ENCODE measurements around the gene CADM2. TPM values are rescaled to one million over a fixed set of nuclear protein-coding genes. Genes with fewer than 3 reads are reported as not detected.

CADM2 gene
- total RNA-seq, 6 donors from 2014 or later = under 0.01 to 4.6 (median 1.2) TPM

DNA sequence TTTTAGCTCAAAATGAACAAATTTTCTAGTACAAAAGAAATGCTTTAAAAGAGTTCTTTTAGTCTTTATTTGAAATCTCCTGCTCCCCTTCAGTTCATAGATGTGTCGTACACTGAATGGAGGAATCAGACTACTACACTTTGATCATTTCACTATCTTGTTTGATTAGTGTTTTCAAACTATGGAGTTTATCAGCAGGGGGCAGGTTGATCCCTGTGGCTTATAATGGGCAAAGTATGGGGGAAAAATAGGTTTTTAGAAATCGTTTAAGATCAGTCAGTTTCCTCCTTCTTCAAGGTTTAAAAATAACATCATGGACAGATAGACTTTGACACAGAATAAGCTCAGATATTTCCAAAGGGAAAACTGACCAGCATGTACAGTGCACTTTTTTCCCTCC is 701.7 kb downstream of the CADM2 start:
- DNase-seq = no peak
- TF ChIP-seq POLR2AphosphoS5 (IDR thresholded peaks at IDR 0.05) = no peak
- no peak for TF ChIP-seq POLR2A (IDR thresholded peaks at IDR 0.05)
- TF ChIP-seq, protein P1, sequence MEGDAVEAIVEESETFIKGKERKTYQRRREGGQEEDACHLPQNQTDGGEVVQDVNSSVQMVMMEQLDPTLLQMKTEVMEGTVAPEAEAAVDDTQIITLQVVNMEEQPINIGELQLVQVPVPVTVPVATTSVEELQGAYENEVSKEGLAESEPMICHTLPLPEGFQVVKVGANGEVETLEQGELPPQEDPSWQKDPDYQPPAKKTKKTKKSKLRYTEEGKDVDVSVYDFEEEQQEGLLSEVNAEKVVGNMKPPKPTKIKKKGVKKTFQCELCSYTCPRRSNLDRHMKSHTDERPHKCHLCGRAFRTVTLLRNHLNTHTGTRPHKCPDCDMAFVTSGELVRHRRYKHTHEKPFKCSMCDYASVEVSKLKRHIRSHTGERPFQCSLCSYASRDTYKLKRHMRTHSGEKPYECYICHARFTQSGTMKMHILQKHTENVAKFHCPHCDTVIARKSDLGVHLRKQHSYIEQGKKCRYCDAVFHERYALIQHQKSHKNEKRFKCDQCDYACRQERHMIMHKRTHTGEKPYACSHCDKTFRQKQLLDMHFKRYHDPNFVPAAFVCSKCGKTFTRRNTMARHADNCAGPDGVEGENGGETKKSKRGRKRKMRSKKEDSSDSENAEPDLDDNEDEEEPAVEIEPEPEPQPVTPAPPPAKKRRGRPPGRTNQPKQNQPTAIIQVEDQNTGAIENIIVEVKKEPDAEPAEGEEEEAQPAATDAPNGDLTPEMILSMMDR (IDR thresholded peaks at IDR 0.05) = no peak
- TF ChIP-seq EP300 (IDR thresholded peaks at IDR 0.05) = no peak
- H3K4me3 ChIP-seq = no peak overlapping the region
- H3K9me3 ChIP-seq = no peaks in the 10 kb centered on the region
- H3K36me3 ChIP-seq = no peaks in the 10 kb centered on the region
- ATAC-seq (ENCODE audit: low FRiP score in 2 of 2) = no peak
- H3K27ac ChIP-seq = no peak overlapping the region
- 42 to 44% methylated on average over 2 of the region's 2 CpGs for WGBS, 2 donors
- H3K27me3 ChIP-seq = no peaks in the 10 kb centered on the region
- no peaks in the 10 kb centered on the region for H3K4me1 ChIP-seq

DNA sequence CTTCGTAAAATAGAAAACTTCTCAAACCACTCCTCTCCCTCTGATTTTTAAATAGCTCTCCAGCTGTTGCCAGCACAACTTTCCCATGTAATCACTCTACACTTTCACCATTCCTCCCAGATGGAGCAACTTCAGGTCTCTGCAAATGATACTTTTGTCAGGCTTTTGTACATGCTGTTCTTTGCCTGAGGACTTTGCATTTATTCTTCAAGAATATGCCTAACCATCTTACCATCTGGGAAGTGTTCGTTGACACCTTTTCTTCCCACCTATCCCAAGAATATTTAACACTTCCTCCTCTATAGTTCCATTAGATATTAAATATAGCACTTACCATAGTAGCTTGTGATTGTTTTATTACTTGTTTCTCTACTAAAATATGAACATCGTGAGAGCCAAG is 703.7 kb downstream of the CADM2 start:
- H3K27me3 ChIP-seq = no peaks in the 10 kb centered on the region
- H3K27ac ChIP-seq = no peak overlapping the region
- H3K9me3 ChIP-seq = no peaks in the 10 kb centered on the region
- H3K4me1 ChIP-seq = no peaks in the 10 kb centered on the region
- H3K36me3 ChIP-seq = no peaks in the 10 kb centered on the region
- 81 to 86% methylated on average over 3 of the region's 3 CpGs for WGBS, 2 donors
- TF ChIP-seq EP300 (IDR thresholded peaks at IDR 0.05) = no peak
- TF ChIP-seq, protein P1 (IDR thresholded peaks at IDR 0.05) = no peak
- no peak for TF ChIP-seq POLR2A (IDR thresholded peaks at IDR 0.05)
- no peak for TF ChIP-seq POLR2AphosphoS5 (IDR thresholded peaks at IDR 0.05)
- DNase-seq = no peak
- ATAC-seq (ENCODE audit: low FRiP score in 2 of 2) = no peak
- H3K4me3 ChIP-seq = no peak overlapping the region

DNA sequence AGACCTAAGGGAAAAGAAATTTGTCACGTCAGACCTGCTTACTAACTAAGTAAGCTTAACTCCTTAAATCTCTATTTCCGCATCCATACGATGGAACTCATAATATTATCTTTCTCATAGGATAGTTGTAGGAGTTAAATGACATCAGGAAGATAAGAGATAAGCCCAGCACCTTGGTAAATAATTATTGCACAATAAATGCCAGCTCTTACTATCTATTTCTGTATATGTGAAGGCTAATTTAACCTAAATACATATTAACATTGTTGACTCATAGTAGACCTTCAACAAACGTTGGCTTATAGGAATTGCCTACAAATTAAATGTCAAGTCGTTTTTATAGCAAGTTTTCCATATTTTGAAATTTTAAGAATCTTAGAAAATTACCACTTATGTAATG is 709.0 kb downstream of the CADM2 start:
- no peak overlapping the region for H3K4me3 ChIP-seq
- no peaks in the 10 kb centered on the region for H3K9me3 ChIP-seq
- H3K36me3 ChIP-seq = no peaks in the 10 kb centered on the region
- DNase-seq = no peak
- no peak for TF ChIP-seq EP300 (IDR thresholded peaks at IDR 0.05)
- TF ChIP-seq, protein P1 (IDR thresholded peaks at IDR 0.05) = no peak
- TF ChIP-seq POLR2A (IDR thresholded peaks at IDR 0.05) = no peak
- no peak for TF ChIP-seq POLR2AphosphoS5 (IDR thresholded peaks at IDR 0.05)
- ATAC-seq (ENCODE audit: low FRiP score in 2 of 2) = no peak
- no peak overlapping the region for H3K27ac ChIP-seq
- H3K27me3 ChIP-seq = no peaks in the 10 kb centered on the region
- H3K4me1 ChIP-seq = no peaks in the 10 kb centered on the region
- 79% methylated on average over 5 of the region's 5 CpGs for WGBS, 2 donors

DNA sequence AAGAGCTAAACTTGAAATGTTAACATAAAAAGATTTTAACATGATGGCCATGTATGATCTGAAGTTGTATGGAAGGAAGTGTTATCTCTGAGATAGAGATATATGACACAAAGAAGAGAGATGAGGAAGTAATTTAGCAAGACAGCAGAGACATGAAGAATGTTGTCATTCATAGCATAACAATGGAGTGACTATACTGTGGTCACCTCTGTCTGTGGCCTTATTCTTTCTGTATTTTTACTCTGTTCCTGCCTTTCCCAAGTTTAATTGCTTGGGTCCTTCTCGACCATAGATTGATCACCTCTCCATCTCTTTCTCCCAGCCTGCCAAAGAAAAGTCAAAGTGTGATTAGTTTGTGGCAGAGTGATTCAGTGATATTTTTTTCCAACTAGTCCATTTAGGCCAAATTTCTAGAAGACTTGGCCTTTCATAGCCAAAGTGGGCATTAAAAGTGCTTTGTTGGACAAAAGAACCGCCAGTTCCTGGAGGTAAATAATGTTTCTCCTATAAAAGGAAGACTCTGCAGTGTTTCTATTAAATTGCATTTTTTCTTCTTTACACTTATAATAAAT is 711.9 kb downstream of the CADM2 start:
- no peaks in the 10 kb centered on the region for H3K9me3 ChIP-seq
- H3K4me1 ChIP-seq = no peaks in the 10 kb centered on the region
- no peaks in the 10 kb centered on the region for H3K36me3 ChIP-seq
- ATAC-seq (ENCODE audit: low FRiP score in 2 of 2) = no peak
- H3K27ac ChIP-seq = no peak overlapping the region
- TF ChIP-seq POLR2A (IDR thresholded peaks at IDR 0.05) (no peak), POLR2AphosphoS5 (IDR thresholded peaks at IDR 0.05) (no peak), EP300 (IDR thresholded peaks at IDR 0.05) (no peak)
- TF ChIP-seq, protein P1 (IDR thresholded peaks at IDR 0.05) = no peak
- H3K27me3 ChIP-seq = no peaks in the 10 kb centered on the region
- H3K4me3 ChIP-seq = no peak overlapping the region
- 59 to 62% methylated on average over 2 of the region's 2 CpGs for WGBS, 2 donors
- DNase-seq = no peak

DNA sequence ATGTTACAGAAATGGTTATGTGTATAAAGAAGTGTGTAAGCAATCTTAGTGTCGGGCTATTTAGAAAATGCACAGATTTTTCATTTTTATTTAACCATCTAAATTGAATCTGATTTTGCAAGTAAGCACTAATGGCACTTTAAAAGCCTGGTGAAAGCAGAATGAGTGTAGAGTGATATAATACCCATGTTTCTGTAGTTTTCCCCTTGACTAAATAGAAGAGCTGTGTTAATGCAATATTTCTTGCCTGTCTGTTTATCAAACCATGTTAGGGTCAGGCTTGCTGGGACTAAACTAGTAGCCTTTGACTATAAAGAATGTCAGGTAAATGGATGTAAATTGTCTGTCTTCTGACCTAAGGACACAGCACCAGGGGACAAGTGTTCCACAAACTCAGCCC is 714.0 kb downstream of the CADM2 start:
- Histone ChIP-seq H3K36me3 (no peaks in the 10 kb centered on the region), H3K9me3 (no peaks in the 10 kb centered on the region), H3K4me1 (no peaks in the 10 kb centered on the region), H3K27me3 (no peaks in the 10 kb centered on the region), H3K4me3 (no peak overlapping the region), H3K27ac (no peak overlapping the region)
- no peak for TF ChIP-seq POLR2A (IDR thresholded peaks at IDR 0.05)
- no peak for TF ChIP-seq POLR2AphosphoS5 (IDR thresholded peaks at IDR 0.05)
- TF ChIP-seq EP300 (IDR thresholded peaks at IDR 0.05) = no peak
- TF ChIP-seq, protein P1 (IDR thresholded peaks at IDR 0.05) = no peak
- DNase-seq (no peak), ATAC-seq (ENCODE audit: low FRiP score in 2 of 2) (no peak)
- 72 to 82% methylated on average over 1 of the region's 1 CpG for WGBS, 2 donors

All from upper lobe of left lung (tissue), 6 donors.